Effector memory CD8-positive, alpha-beta T cell (primary cell): ENCODE measurements around the gene CGNL1.

ENCODE experiments used
- ATAC-seq: fragments of 150-1000 bp; cut with Tn5 transposase; replicated peaks from 2 replicates; pipeline ENCODE4 v1.10.0; 2021; ENCODE audit warnings: mild to moderate bottlenecking, moderate library complexity
- DNase-seq, 3 experiments: peaks; one replicate each; pipeline ENCODE4 v3.0.0; 2021
- H3K27ac Mint-ChIP-seq, 2 donors: one replicate each; pipeline ENCODE4 v1.8.0; 2022; ENCODE audit warnings: mild to moderate bottlenecking in 2 of 2, mixed read lengths in 2 of 2, moderate library complexity in 2 of 2
- H3K27me3 Mint-ChIP-seq, 2 donors: one replicate each; pipeline ENCODE4 v1.8.0; 2022; ENCODE audit warnings: mixed read lengths in 2 of 2
- H3K36me3 Mint-ChIP-seq: one replicate; pipeline ENCODE4 v1.8.0; 2022; ENCODE audit warnings: mild to moderate bottlenecking, moderate library complexity, mixed read lengths; ENCODE audit not compliant: insufficient read depth
- H3K4me1 Mint-ChIP-seq, 2 donors: one replicate each; pipeline ENCODE4 v1.8.0; 2022; ENCODE audit warnings: low read depth in 2 of 2, mixed read lengths in 2 of 2
- H3K4me3 Mint-ChIP-seq, 2 donors: one replicate each; pipeline ENCODE4 v1.8.0; 2022; ENCODE audit warnings: mild to moderate bottlenecking in 2 of 2, mixed read lengths in 2 of 2, moderate library complexity in 2 of 2
- H3K9me3 Mint-ChIP-seq, 2 donors: one replicate each; pipeline ENCODE4 v1.8.0; 2022; ENCODE audit warnings: mixed read lengths in 2 of 2

The CGNL1 gene

DNA sequence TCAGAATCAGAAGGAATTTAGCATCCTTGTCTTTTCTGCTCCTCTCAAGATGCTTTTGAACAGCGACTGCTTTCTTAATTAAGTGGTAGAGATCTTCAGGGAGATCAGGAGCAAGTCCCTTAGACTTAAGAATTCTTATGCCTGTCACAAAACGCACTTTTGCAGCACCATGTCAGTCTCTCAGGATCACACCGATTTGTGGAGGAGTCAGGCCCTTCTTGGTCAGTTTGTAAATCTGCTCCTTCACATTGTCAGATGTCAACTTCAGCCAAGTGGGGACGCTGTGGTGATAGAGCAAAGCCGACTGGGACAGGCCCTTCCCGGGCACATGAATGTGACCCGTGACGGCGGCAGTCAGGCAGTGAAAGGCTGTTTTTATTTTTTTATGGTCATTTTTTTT lies 179.7 kb downstream of the CGNL1 start:
- DNase-seq (no peak), ATAC-seq (no peak)
- Mint-ChIP-seq H3K4me1 (peaks cover 0 to under 1% of the 10 kb centered on the region in 2 donors), H3K9me3 (no peaks in the 10 kb centered on the region), H3K27ac (no peak overlapping the region), H3K4me3 (no peak overlapping the region), H3K36me3 (peaks cover 3% of the 10 kb centered on the region), H3K27me3 (peaks cover 35 to 84% of the 10 kb centered on the region in 2 donors)

DNA sequence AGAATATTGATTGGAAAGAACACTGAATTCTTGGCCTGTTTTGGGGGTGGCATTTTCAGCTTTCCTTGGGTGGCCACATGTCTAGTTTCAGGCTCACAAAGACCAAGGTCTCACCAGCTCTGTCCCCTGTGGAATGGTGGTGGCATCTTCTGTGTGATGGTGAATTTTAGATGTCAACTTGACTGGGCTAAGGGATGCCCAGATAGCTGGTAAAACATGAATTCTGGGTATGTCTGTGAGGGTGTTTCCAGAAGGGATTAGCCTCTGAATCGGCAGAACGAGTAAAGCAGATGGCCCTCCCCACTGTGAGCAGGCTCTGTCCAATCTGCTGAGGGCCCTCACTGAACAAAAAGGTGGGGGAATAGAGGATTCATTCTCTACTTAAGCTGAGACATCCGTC lies 181.0 kb downstream of the CGNL1 start:
- DNase-seq, result no peak
- no peaks in the 10 kb centered on the region for H3K9me3 Mint-ChIP-seq
- no peak overlapping the region for H3K27ac Mint-ChIP-seq
- no peak overlapping the region for H3K4me3 Mint-ChIP-seq
- H3K36me3 Mint-ChIP-seq, result peaks cover 3% of the 10 kb centered on the region
- peaks cover 0 to 3% of the 10 kb centered on the region in 2 donors for H3K4me1 Mint-ChIP-seq
- peaks cover 28 to 84% of the 10 kb centered on the region in 2 donors for H3K27me3 Mint-ChIP-seq
- no peak for ATAC-seq

DNA sequence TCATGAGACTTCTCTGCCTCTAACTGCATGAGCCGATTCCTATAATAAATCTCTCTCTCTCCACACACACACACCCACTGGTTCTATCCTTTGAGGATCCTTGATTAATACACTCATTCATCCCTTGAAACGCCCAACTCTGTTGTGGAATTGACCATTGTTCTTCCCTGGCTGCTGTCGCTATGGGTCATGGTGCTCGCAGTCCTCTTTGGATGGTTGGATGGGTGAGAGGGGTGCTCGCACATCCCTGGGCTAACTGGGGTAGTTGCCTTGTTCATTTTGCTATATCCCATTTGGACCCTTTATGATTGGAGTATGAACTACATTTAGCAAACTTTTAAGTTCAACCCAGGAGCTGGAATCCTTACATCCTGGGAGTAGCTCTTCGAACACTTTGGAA lies 181.5 kb downstream of the CGNL1 start:
- no peaks in the 10 kb centered on the region for H3K9me3 Mint-ChIP-seq
- no peak overlapping the region for H3K4me3 Mint-ChIP-seq
- no peak for ATAC-seq
- peaks cover 0 to 3% of the 10 kb centered on the region in 2 donors for H3K4me1 Mint-ChIP-seq
- H3K27ac Mint-ChIP-seq, result no peak overlapping the region
- peaks cover 3% of the 10 kb centered on the region for H3K36me3 Mint-ChIP-seq
- DNase-seq, result no peak
- peaks cover 31 to 86% of the 10 kb centered on the region in 2 donors for H3K27me3 Mint-ChIP-seq

DNA sequence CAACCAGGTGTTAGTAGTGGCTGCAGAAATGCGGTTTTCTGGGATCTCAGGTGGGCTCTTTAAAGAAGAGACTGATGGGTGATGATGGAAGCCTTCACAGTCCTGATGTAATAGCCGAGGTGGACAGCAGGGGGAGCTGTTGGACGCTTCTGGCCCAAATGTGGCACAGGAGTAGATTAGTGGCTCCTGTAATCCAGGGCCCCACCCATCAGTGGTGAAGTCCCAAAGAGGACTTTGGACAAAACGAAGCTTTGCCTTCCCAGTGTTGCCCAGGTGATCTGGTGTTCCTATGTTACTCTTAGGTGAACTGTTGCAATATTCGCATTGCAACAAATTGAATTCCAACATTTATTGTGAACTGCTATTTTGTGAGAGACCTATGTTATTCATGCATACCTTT lies 183.6 kb downstream of the CGNL1 start:
- Mint-ChIP-seq H3K4me1 (peaks cover 0 to 5% of the 10 kb centered on the region in 2 donors), H3K27ac (no peak overlapping the region), H3K27me3 (peaks cover 22 to 76% of the 10 kb centered on the region in 2 donors), H3K4me3 (no peak overlapping the region), H3K9me3 (no peaks in the 10 kb centered on the region), H3K36me3 (peaks cover 3% of the 10 kb centered on the region)
- ATAC-seq, result peak; percentile 51
- peak; percentile 32 to 53 (median 46) for DNase-seq

DNA sequence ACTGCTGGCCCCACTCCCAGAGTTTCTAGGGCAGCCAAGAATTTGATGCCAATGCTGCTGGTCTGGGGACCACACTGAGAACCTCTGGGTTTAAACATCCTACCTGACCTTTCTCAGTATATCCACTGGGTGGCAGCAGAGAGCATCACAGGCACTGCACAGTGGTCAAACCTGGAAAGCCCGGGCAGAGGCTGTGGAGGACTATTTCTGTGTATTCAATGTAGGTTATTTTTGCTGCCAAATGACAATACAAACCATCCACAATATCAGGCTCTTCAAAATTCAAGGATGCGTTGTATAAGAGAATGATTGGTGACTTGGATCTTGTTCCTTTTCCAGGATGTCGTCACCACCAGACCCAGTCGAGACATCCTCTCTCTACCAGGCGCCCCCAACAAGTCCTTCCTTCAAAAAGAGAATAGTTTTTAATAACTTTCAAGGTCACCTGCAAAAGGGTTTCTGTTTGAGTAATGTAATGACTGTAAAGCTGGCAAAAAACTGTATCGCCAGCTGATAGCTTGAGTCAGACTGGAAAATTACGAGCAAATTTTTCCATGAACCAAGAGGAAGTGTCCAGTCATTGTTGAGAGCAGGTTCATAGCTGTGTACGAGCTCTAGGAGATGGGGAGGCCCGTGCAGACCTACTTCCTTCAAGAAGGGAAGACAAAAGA lies 184.9 kb downstream of the CGNL1 start:
- peak; percentile 55 to 62 (median 57) for DNase-seq
- no peaks in the 10 kb centered on the region for H3K9me3 Mint-ChIP-seq
- H3K27ac Mint-ChIP-seq, result no peak overlapping the region
- peaks cover 25 to 72% of the 10 kb centered on the region in 2 donors for H3K27me3 Mint-ChIP-seq
- peak; percentile 79 for ATAC-seq
- H3K36me3 Mint-ChIP-seq, result peaks cover 3% of the 10 kb centered on the region
- peaks cover 4 to 12% of the 10 kb centered on the region in 2 donors for H3K4me1 Mint-ChIP-seq
- H3K4me3 Mint-ChIP-seq, result peak overlapping the region in 1 of 2 donors; percentile 33

DNA sequence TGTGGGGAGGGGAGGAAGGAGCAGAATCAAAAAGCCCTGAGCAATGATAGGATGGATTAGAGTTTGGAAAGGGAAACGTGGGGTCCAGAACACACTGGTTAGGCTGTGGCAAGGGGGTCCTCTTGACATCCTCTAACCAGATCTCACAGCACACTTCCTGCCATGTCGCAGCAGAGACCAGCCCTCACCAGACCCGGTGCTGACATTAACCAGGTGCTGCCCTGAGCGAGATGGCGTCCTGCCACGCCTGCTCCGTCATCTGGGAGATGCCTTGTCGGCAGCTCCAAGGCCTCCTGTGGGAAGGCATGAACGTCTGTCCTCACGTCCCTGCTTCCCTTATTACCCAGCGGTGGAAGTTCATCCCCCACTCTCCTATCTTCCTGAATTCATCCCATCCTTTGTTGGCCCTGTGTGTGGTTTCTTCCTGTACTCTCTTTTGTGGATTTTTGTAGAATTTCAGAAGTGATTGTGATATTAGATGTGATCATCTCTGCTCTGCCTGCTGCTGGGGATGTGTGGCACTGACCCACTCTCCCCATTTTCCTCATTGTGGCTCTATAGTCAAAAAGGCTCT lies 186.0 kb downstream of the CGNL1 start:
- no peak for ATAC-seq
- DNase-seq, result no peak
- Mint-ChIP-seq H3K4me1 (peaks cover 4 to 13% of the 10 kb centered on the region in 2 donors), H3K27ac (no peak overlapping the region), H3K4me3 (no peak overlapping the region), H3K9me3 (no peaks in the 10 kb centered on the region), H3K36me3 (no peaks in the 10 kb centered on the region), H3K27me3 (peaks cover 22 to 72% of the 10 kb centered on the region in 2 donors)

DNA sequence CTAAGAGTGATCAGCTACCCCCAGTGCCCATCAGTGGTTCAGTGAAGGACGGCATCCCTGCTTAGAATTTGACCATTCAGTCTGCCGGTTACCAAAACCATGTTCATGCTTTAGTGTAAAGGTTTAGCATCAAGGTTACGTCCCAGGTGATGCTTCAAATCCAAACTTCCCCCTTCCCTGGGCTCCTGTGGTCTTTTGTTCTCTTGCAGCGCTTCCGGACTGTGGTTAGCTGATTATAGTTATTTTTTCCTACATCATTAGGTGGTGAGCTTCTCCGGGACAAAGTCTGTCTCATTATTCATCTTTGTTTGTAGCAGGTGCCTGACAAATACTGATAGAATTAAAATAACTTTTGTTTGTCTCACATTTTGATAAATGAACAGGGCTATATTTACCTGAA lies 187.1 kb downstream of the CGNL1 start:
- Mint-ChIP-seq H3K9me3 (no peaks in the 10 kb centered on the region), H3K4me1 (peaks cover 4 to 13% of the 10 kb centered on the region in 2 donors), H3K36me3 (no peaks in the 10 kb centered on the region), H3K4me3 (no peak overlapping the region), H3K27ac (no peak overlapping the region), H3K27me3 (peaks cover 26 to 74% of the 10 kb centered on the region in 2 donors)
- ATAC-seq (no peak), DNase-seq (no peak)

DNA sequence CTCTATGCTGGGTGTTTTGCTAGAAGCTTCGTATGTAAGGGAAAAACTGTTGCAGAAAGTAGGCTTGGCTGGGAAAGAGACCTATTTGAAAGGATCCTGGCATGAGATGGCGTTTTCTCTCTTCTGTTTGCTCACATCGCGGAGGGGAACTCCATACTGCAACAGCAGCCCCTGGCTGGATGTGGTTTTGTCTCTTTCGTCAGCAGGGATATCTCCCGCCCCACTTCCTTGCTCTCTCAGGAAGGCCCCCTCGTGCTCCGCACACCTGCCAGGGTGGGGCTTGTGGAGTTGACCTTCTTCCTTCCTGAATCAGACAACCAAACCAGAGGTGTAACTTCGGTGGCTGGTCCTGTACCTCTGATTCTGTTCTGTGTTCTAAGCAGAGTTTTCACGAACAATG lies 189.0 kb downstream of the CGNL1 start:
- Mint-ChIP-seq H3K4me1 (peaks cover 4 to 13% of the 10 kb centered on the region in 2 donors), H3K27me3 (peaks cover 37 to 76% of the 10 kb centered on the region in 2 donors), H3K9me3 (no peaks in the 10 kb centered on the region), H3K36me3 (no peaks in the 10 kb centered on the region), H3K4me3 (peak overlapping the region in 1 of 2 donors; percentile 40), H3K27ac (peak overlapping the region in 1 of 2 donors; percentile 64)
- peak in 2 of 3 experiments; percentile 9 to 11 for DNase-seq
- peak; percentile 82 for ATAC-seq

DNA sequence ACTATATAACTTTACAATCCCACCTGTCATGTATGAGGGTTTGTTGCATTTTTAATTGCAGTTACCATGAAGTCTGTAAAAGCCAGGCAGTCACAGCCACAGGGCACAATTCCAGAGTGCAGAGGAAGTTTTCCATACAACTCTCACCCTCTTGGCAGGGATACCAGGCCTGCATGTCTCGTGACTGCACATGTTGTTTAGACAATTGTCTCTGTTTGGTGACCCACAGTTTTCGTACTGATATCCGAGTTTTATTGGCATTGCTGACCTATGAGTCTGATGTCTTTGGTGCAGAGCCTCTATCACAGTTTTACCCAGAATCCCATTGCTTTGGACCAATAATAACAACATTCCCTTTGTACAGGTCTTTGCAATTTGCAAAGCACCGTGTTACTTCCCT lies 190.5 kb downstream of the CGNL1 start:
- ATAC-seq (no peak), DNase-seq (no peak)
- Mint-ChIP-seq H3K27me3 (peaks cover 51 to 77% of the 10 kb centered on the region in 2 donors), H3K9me3 (no peaks in the 10 kb centered on the region), H3K36me3 (no peaks in the 10 kb centered on the region), H3K4me1 (peaks cover 4 to 10% of the 10 kb centered on the region in 2 donors), H3K27ac (no peak overlapping the region), H3K4me3 (no peak overlapping the region)

DNA sequence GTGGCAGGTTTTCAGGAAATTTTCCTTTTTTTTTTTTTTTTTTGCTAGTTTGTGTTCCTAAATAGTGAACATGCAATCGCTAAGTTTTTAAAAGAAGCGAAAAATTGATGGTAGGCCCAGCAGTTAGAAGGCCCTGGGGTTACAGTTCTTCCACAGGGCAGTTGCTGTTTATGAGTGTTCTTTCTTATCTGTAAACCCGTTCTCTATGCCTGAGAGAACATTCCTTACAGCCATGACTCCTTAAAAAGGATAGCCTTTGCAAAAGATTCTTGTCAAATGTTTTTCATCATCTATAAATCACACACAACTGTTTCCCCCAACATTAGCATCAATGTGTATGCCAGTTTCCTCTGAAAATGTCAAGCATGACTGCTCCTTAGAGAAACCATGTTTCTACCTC lies 191.6 kb downstream of the CGNL1 start:
- Mint-ChIP-seq H3K27ac (no peak overlapping the region), H3K36me3 (no peaks in the 10 kb centered on the region), H3K9me3 (no peaks in the 10 kb centered on the region), H3K4me3 (no peak overlapping the region), H3K27me3 (peaks cover 44 to 72% of the 10 kb centered on the region in 2 donors), H3K4me1 (peaks cover 4 to 10% of the 10 kb centered on the region in 2 donors)
- ATAC-seq, result no peak
- DNase-seq, result no peak

DNA sequence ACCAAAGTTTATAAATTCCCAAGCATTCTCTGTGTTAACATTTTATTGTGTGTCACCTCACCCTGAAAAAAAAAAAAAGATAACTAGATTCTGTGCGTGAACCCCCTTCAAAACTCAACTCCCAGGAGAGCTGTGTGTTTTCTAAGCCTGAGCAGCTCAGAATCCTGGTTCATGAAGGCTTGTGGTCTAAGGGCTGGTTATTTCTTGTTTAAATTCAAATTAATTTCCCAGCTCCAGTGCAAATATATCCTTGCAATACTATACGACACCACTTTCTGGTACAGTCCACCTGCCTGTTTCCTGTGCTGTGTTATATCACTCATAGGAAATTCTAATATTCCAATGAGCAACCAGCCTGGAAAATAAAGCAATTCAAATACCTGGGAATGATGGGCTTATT lies 192.0 kb downstream of the CGNL1 start:
- no peaks in the 10 kb centered on the region for H3K36me3 Mint-ChIP-seq
- ATAC-seq (no peak), DNase-seq (no peak)
- peaks cover 44 to 75% of the 10 kb centered on the region in 2 donors for H3K27me3 Mint-ChIP-seq
- H3K4me3 Mint-ChIP-seq, result no peak overlapping the region
- H3K4me1 Mint-ChIP-seq, result peaks cover 4 to 9% of the 10 kb centered on the region in 2 donors
- H3K27ac Mint-ChIP-seq, result no peak overlapping the region
- no peaks in the 10 kb centered on the region for H3K9me3 Mint-ChIP-seq

DNA sequence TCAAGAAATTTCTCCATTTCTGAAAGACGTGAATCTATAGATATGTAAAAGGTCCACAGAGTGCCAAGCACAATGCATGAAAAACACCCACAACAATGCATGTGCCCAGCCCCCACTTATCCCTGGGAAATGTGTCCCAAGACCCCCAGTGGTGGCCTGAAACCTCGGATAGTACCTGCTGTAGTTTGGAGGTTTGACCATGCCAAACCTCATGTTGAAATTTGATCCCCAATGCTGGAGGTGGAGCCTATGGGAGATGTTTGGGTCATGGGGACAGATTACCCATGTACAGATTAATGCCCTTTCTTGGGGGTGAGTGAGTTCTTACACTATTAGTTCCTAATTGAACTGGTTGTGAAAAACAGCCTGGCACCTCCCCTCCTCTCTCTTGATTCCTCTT lies 194.0 kb downstream of the CGNL1 start:
- H3K27me3 Mint-ChIP-seq, result peaks cover 44 to 82% of the 10 kb centered on the region in 2 donors
- no peak overlapping the region for H3K27ac Mint-ChIP-seq
- ATAC-seq (no peak), DNase-seq (no peak)
- no peaks in the 10 kb centered on the region for H3K36me3 Mint-ChIP-seq
- H3K4me3 Mint-ChIP-seq, result no peak overlapping the region
- H3K9me3 Mint-ChIP-seq, result no peaks in the 10 kb centered on the region
- H3K4me1 Mint-ChIP-seq, result peaks cover 2 to 6% of the 10 kb centered on the region in 2 donors

DNA sequence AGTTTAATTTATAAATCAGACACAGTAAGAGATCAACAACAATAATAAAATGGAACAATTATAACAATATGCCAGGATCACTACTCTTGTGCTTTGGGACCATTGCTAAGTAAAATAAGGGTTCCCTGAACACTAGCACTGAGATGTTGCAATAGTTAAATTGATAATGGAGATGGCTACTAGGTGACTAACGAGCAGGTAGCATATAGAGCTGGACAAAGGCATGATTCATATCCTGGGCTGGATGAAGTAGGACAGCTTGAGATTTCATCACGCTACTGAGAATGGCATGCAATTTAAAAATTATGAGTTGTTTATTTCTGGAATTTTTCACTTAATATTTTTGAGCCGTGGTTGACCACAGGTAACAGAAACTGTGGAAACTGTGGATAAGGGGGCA lies 194.7 kb downstream of the CGNL1 start:
- H3K27ac Mint-ChIP-seq, result no peak overlapping the region
- no peaks in the 10 kb centered on the region for H3K36me3 Mint-ChIP-seq
- DNase-seq (no peak), ATAC-seq (no peak)
- no peak overlapping the region for H3K4me3 Mint-ChIP-seq
- H3K27me3 Mint-ChIP-seq, result peaks cover 48 to 81% of the 10 kb centered on the region in 2 donors
- peaks cover 0 to 2% of the 10 kb centered on the region in 2 donors for H3K4me1 Mint-ChIP-seq
- no peaks in the 10 kb centered on the region for H3K9me3 Mint-ChIP-seq

DNA sequence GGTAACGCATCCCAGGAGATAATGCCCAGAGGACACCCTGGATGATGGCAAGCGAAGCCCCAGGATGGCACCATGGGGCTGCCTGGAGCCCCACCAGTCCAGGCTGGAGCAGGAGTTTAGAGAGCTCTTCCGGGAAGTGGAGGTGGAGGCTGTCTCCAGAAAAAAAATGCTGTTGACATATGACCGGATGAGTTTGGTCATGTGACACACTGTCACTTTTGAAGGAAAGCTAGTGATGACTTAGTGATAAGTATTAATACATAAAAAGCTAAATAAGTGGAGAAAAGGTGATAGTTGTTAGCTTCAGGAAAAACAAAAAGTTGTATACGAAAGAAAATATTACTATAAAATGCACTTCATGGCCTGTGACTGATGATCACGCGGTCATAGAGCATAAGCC lies 195.4 kb downstream of the CGNL1 start:
- Mint-ChIP-seq H3K27ac (no peak overlapping the region), H3K36me3 (no peaks in the 10 kb centered on the region), H3K9me3 (no peaks in the 10 kb centered on the region), H3K27me3 (peaks cover 44 to 78% of the 10 kb centered on the region in 2 donors), H3K4me1 (no peaks in the 10 kb centered on the region), H3K4me3 (no peak overlapping the region)
- ATAC-seq, result no peak
- DNase-seq, result no peak
